ENCODE data around the gene FEN1.

- TF ChIP-seq CTCF (conservative IDR thresholded peaks at IDR 0.05 in 1 of 2, IDR thresholded peaks at IDR 0.05 in 1 of 2; ENCODE audit: low read depth in 1 of 2, low read length in 2 of 2) (no peak), EZH2 (IDR thresholded peaks at IDR 0.05; ENCODE audit: low read length, missing control alignments) (no peak)
These were observed 7.1 kb downstream of the FEN1 start for GRCh38 chr11:61799665-61800284.

All from fibroblast of lung (primary cell).